H9 (cell line): ENCODE results near the gene PHACTR1. TPM values are rescaled to one million over a fixed set of nuclear protein-coding genes. Genes with fewer than 3 reads are reported as not detected.

Source experiments
- DNase-seq: peaks from one replicate; pipeline ENCODE4 v3.0.0-alpha.2; 2017
- H2AFZ ChIP-seq: one replicate; pipeline ENCODE4 v1.6.1; 2013; ENCODE audit warnings: mild to moderate bottlenecking, low read length, control low read depth, moderate library complexity
- H2AK5ac ChIP-seq: 2 replicates; pipeline ENCODE4 v1.6.1; 2013; ENCODE audit warnings: low read length, control low read depth, mixed read lengths; ENCODE audit not compliant: insufficient read length
- H2BK120ac ChIP-seq: one replicate; pipeline ENCODE4 v1.6.1; 2013; ENCODE audit warnings: low read depth, mild to moderate bottlenecking, low read length, control low read depth, inconsistent platforms; ENCODE audit not compliant: poor library complexity, severe bottlenecking
- H2BK12ac ChIP-seq: 2 replicates; pipeline ENCODE4 v1.6.1; 2013; ENCODE audit warnings: low read length, control low read depth, mixed read lengths, low read depth; ENCODE audit not compliant: insufficient read length
- H2BK15ac ChIP-seq: 2 replicates; pipeline ENCODE4 v1.6.1; 2013; ENCODE audit warnings: low read depth, low read length, control low read depth
- H2BK20ac ChIP-seq: one replicate; pipeline ENCODE4 v1.6.1; 2013; ENCODE audit warnings: low read depth, mild to moderate bottlenecking, low read length, control low read depth, inconsistent platforms; ENCODE audit not compliant: poor library complexity, severe bottlenecking
- H2BK5ac ChIP-seq: 2 replicates; pipeline ENCODE4 v1.6.1; 2013; ENCODE audit warnings: low read length, control low read depth, mixed read lengths; ENCODE audit not compliant: insufficient read length
- H3K14ac ChIP-seq: 2 replicates; pipeline ENCODE4 v1.6.1; 2013; ENCODE audit warnings: low read length, control low read depth; ENCODE audit not compliant: insufficient read depth
- H3K18ac ChIP-seq: 2 replicates; pipeline ENCODE4 v1.6.1; 2013; ENCODE audit warnings: low read depth, mild to moderate bottlenecking, mixed read lengths, low read length, control low read depth; ENCODE audit not compliant: insufficient read length
- H3K23ac ChIP-seq: 2 replicates; pipeline ENCODE4 v1.6.1; 2013; ENCODE audit warnings: low read length, control low read depth, mixed read lengths, low read depth; ENCODE audit not compliant: insufficient read length
- H3K23me2 ChIP-seq: 2 replicates; pipeline ENCODE4 v1.6.1; 2013; ENCODE audit warnings: low read depth, mild to moderate bottlenecking, mixed read lengths, low read length, control low read depth; ENCODE audit not compliant: insufficient read length, poor library complexity, severe bottlenecking
- H3K27ac ChIP-seq: 2 replicates; pipeline ENCODE4 v1.5.1; 2013; ENCODE audit warnings: low read length, control low read depth, mixed read lengths, low read depth; ENCODE audit not compliant: insufficient read length
- H3K27me3 ChIP-seq: 2 replicates; pipeline ENCODE4 v1.6.1; 2013; ENCODE audit warnings: low read length, control low read depth, inconsistent platforms; ENCODE audit not compliant: insufficient read depth
- H3K4ac ChIP-seq: 2 replicates; pipeline ENCODE4 v1.6.1; 2013; ENCODE audit warnings: low read depth, mild to moderate bottlenecking, control low read depth, inconsistent platforms, low read length, moderate library complexity
- H3K4me1 ChIP-seq: 2 replicates; pipeline ENCODE4 v1.6.1; 2013; ENCODE audit warnings: low read length, control low read depth, inconsistent platforms; ENCODE audit not compliant: insufficient read depth
- H3K4me2 ChIP-seq: 2 replicates; pipeline ENCODE4 v1.6.1; 2013; ENCODE audit warnings: low read length, control low read depth, mixed read lengths; ENCODE audit not compliant: insufficient read length, insufficient read depth
- H3K56ac ChIP-seq: 2 replicates; pipeline ENCODE4 v1.6.1; 2013; ENCODE audit warnings: low read depth, mild to moderate bottlenecking, mixed read lengths, low read length, control low read depth; ENCODE audit not compliant: insufficient read length
- H3K79me1 ChIP-seq: 2 replicates; pipeline ENCODE4 v1.6.1; 2013; ENCODE audit warnings: low read depth, mild to moderate bottlenecking, moderate library complexity, low read length, control low read depth, inconsistent platforms; ENCODE audit not compliant: insufficient read depth, poor library complexity, severe bottlenecking
- H3K79me2 ChIP-seq: 2 replicates; pipeline ENCODE4 v1.6.1; 2013; ENCODE audit warnings: low read length, control low read depth, inconsistent platforms; ENCODE audit not compliant: insufficient read depth
- H3K9ac ChIP-seq: 2 replicates; pipeline ENCODE4 v1.6.1; 2013; ENCODE audit warnings: low read length, control low read depth, mixed read lengths; ENCODE audit not compliant: insufficient read length; ENCODE audit errors: extremely low read depth
- H3K9me3 ChIP-seq: one replicate; pipeline ENCODE4 v1.6.1; 2013; ENCODE audit warnings: low read depth, low read length, inconsistent platforms; ENCODE audit not compliant: control insufficient read depth
- H3T11ph ChIP-seq: one replicate; pipeline ENCODE4 v1.6.1; 2013; ENCODE audit warnings: mild to moderate bottlenecking, low read length, control low read depth, inconsistent platforms
- H4K20me1 ChIP-seq: one replicate; pipeline ENCODE4 v1.6.1; 2013; ENCODE audit not compliant: control insufficient read depth, insufficient read length, insufficient read depth
- H4K5ac ChIP-seq: 2 replicates; pipeline ENCODE4 v1.6.1; 2013; ENCODE audit warnings: low read depth, mild to moderate bottlenecking, mixed read lengths, low read length, control low read depth; ENCODE audit not compliant: insufficient read length
- H4K8ac ChIP-seq: replicated peaks from 2 replicates; pipeline ENCODE4 v1.6.1; 2013; ENCODE audit warnings: low read length, control low read depth, mixed read lengths, low read depth; ENCODE audit not compliant: insufficient read length
- H4K91ac ChIP-seq: 2 replicates; pipeline ENCODE4 v1.6.1; 2013; ENCODE audit warnings: low read depth, mild to moderate bottlenecking, moderate library complexity, mixed read lengths, low read length, control low read depth; ENCODE audit not compliant: insufficient read length
- H3K27ac Mint-ChIP-seq, 3 experiments: 2 replicates in 2 of 3; 3 replicates in 1 of 3; pipeline ENCODE4 v1.8.0; 2020 to 2021; ENCODE audit warnings: mixed read lengths in 3 of 3, mild to moderate bottlenecking in 1 of 3, moderate library complexity in 1 of 3
- H3K27me3 Mint-ChIP-seq: 2 replicates; pipeline ENCODE4 v1.8.0; 2021; ENCODE audit warnings: low read depth, mild to moderate bottlenecking, moderate library complexity, mixed read lengths
- H3K36me3 Mint-ChIP-seq, 3 experiments: 2 replicates in 2 of 3; 3 replicates in 1 of 3; pipeline ENCODE4 v1.8.0; 2020 to 2021; ENCODE audit warnings: low read depth in 3 of 3, mixed read lengths in 3 of 3; ENCODE audit not compliant: insufficient read depth in 1 of 3
- H3K4me1 Mint-ChIP-seq, 2 experiments: 2 replicates each; pipeline ENCODE4 v1.8.0; 2020; ENCODE audit warnings: mixed read lengths in 2 of 2
- H3K4me3 Mint-ChIP-seq, 2 experiments: 2 replicates in 1 of 2; 3 replicates in 1 of 2; pipeline ENCODE4 v1.8.0; 2020 to 2021; ENCODE audit warnings: mild to moderate bottlenecking in 2 of 2, mixed read lengths in 2 of 2, moderate library complexity in 1 of 2
- H3K9me3 Mint-ChIP-seq, 2 experiments: 2 replicates in 1 of 2; 3 replicates in 1 of 2; pipeline ENCODE4 v1.8.0; 2020; ENCODE audit warnings: mild to moderate bottlenecking in 2 of 2, mixed read lengths in 2 of 2, moderate library complexity in 1 of 2
- CTCF ChIP-seq: fragments of 200-600 bp; sonication (generic); conservative IDR thresholded peaks from 3 replicates; pipeline ENCODE4 v1.8.0; 2021; ENCODE audit warnings: antibody characterized with exemption, mild to moderate bottlenecking
- WGBS: extraction: QIAGEN DNeasy Blood & Tissue Kit; methylation state at CpG from one replicate; pipeline ENCODE4 v1.1.7; 2013; ENCODE audit warnings: missing lambda C conversion rate, low lambda C conversion rate, mixed read lengths; ENCODE audit not compliant: insufficient read length; ENCODE audit errors: extremely low coverage; 5-methylcytosine and 5-hydroxymethylcytosine counted together
- total RNA-seq: library from RNA; stranded (reverse); gene quantifications from 2 replicates; pipeline ENCODE4 v1.2.1, GENCODE V29; 2021

PHACTR1 gene
- total RNA-seq, 1 experiment from 2014 or later, result 15.9 TPM

GRCh38 chr6:13273202-13273930 is 556.8 kb downstream of the PHACTR1 start:
- Histone ChIP-seq H2BK20ac (no peak overlapping the region), H3K23ac (no peak overlapping the region), H3T11ph (no peak overlapping the region), H2BK5ac (no peak overlapping the region), H3K23me2 (no peaks in the 10 kb centered on the region), H3K4me2 (no peak overlapping the region), H3K27ac (no peak overlapping the region), H4K8ac (no peak overlapping the region), H2BK120ac (no peak overlapping the region), H2AFZ (no peak overlapping the region), H3K9me3 (no peaks in the 10 kb centered on the region), H3K79me1 (no peaks in the 10 kb centered on the region), H2BK12ac (no peak overlapping the region), H3K18ac (no peak overlapping the region), H3K56ac (no peak overlapping the region), H4K20me1 (no peaks in the 10 kb centered on the region), H4K91ac (no peak overlapping the region), H2AK5ac (no peak overlapping the region), H3K27me3 (no peaks in the 10 kb centered on the region), H3K14ac (no peak overlapping the region), H3K79me2 (no peaks in the 10 kb centered on the region), H3K9ac (no peak overlapping the region), H3K4me1 (no peaks in the 10 kb centered on the region), H2BK15ac (no peak overlapping the region), H3K4ac (no peak overlapping the region), H4K5ac (no peak overlapping the region)
- no peak for DNase-seq
- no peak for TF ChIP-seq CTCF
- WGBS, result no CpG with 5 or more reads among the region's 10 CpGs
- Mint-ChIP-seq H3K27me3 (no peaks in the 10 kb centered on the region), H3K4me1 (peaks cover 17 to 27% of the 10 kb centered on the region in 2 experiments), H3K4me3 (no peak overlapping the region), H3K9me3 (no peaks in the 10 kb centered on the region), H3K27ac (no peak overlapping the region), H3K36me3 (no peaks in the 10 kb centered on the region; a peak in 2 of 7 replicates)
